ENCODE results near the gene ITGB4.

ITGB4 gene

DNA sequence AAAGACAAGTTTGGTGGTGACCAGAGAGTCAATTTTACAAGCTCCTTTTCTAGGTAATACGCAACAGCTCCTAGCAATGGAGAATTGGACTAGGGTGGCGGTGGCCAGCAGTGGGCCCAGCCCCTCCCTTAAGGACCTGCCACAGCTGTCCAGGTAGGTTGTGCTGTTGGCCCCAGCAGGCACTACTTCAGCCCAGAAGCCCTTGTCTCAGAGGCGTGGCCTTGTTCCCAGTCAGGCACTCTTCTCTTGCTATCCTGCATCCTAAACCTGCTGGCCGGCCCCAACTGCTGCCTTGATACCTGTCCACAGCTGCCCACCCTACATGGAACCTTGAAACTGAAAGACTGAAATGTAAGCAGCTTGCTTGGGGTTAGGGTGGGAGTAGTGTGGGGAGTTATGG is 44.7 kb downstream of the ITGB4 start:
- in situ Hi-C loops (cut with MboI; ENCODE audit: low sequenced_read_pairs), result loop anchor here (25.0 kb wide), 2 partner anchors 221 to 521 kb away; partner anchors contain the start of genes ACOX1 and TEN1

DNA sequence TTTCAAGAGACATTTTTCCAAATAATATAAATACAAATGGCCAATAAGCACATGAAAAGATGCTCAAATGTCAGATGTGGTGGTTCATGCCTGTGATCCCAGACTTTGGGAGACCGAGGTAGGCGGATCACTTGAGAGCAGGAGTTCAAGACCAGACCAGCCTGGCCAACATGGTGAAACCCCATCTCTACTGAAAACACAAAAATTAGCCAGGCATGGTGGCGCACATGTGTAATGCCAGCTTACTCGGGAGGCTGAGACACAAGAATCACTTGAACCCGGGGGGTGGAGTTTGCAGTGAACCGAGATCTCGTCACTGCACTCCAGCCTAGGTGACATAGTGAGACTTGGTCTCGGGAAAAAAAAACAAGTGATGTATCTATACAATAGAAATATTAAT is 46.6 kb downstream of the ITGB4 start:
- in situ Hi-C loops (cut with MboI; ENCODE audit: low sequenced_read_pairs), result loop anchor here (25.0 kb wide), 2 partner anchors 219 to 519 kb away; partner anchors contain the start of genes ACOX1 and TEN1

DNA sequence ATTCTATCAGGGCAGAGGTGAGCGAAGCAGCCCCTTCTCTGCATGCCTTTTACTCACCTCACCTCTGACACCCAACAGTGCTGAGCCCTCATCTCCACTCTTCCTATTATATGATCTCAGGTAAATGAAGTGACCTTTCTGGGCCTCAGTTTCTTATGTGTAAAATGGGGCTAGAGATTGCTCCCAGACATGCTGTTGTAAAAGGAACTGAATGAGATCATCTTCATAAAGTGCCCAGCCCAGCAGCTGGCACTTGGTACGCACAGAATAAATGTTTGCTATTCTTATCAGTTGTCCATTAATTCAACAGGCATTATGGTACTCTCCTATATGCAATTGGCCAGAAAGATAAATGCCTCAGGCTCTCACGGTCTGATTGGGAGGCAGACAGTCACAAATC is 48.3 kb downstream of the ITGB4 start:
- in situ Hi-C loops (cut with MboI; ENCODE audit: low sequenced_read_pairs), result loop anchor here (25.0 kb wide), 2 partner anchors 218 to 518 kb away; partner anchors contain the start of genes ACOX1 and TEN1

DNA sequence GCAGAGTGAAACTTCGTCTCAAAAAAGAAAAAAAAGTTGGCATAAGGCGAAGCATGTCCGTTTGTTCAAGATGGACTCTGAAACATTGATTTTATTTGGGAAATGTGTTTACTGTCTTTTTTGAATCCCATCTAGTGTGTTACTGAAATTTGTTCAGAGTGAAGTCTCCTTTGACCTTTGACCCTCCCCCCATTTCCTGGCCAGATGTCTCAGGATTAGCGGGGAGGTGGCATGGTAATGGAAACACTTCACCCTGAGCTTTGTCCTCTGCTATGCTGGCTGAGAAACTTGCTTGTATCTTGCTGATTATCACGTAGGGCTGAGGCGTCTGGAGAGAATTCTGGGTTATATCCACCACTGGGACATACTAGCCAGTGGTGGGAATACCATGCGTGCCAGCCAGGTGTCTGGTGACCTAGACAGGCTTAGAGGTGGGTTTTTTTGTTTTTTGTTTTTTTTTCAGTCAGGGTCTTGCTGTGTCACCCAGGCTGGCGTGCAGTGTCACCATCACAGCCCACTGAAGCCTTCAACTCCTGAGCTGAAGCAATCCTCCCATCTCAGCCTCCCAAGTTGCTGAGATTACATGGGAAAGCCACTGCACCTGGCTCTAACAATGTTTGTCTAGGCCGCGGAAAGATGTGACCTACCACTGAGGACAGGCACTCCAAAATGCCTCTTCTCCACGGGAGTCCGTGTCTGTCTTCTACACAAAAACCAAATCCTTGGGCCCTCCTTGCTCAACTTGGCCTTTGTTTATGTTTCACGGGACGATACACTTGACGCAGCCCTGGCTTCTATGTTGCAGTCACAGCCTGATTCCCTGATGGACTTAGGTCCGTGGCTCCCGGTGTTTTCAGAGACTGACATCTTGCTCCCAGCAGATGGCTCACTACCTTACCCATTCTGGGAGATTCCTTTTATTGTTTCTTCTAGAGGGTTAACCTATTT is 50.3 kb downstream of the ITGB4 start:
- in situ Hi-C loops (cut with MboI; ENCODE audit: low sequenced_read_pairs), result loop anchor here (25.0 kb wide), 2 partner anchors 216 to 516 kb away; partner anchors contain the start of genes ACOX1 and TEN1

DNA sequence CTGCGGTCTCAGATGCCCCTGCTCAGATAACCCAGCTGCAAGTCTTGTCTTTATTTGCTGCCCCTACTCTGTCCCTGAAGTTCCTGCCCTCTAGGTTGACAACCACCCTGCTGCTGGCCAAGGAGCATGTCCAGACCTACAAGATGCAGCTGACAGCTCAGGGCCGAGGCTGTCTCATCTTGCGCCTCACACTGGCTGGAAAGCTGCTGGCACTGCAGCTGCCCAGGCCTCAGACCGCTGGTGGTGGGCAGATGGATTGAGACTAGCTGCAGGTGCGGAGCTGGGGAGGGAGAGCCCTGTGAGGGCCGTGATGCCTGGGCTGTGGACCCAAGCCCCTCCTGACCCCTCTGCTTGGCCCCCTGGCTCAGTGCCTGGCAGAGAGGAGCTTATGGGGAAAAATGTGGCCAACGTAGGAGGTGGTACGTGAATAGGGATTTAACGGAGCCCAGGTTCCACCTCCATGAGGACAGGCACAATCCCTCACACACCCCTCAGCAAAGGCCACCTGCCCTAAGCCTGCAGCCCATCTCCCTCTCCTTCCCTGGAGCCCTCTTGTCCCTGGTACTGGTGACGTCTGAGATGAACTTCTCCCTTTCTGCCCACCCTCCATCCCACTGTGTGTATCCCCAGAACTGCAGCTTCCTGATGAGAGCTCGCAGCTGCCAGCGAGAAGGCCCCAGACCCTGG is 52.0 kb downstream of the ITGB4 start:
- in situ Hi-C loops (cut with MboI; ENCODE audit: low sequenced_read_pairs), result loop anchor here (25.0 kb wide), 2 partner anchors 214 to 514 kb away; partner anchors contain the start of genes ACOX1 and TEN1

- in situ Hi-C loops (cut with MboI; ENCODE audit: low sequenced_read_pairs), result loop anchor here (25.0 kb wide), 2 partner anchors 213 to 513 kb away; partner anchors contain the start of genes ACOX1 and TEN1
These were observed 52.7 kb downstream of the ITGB4 start for GRCh38 chr17:75773808-75774470.

DNA sequence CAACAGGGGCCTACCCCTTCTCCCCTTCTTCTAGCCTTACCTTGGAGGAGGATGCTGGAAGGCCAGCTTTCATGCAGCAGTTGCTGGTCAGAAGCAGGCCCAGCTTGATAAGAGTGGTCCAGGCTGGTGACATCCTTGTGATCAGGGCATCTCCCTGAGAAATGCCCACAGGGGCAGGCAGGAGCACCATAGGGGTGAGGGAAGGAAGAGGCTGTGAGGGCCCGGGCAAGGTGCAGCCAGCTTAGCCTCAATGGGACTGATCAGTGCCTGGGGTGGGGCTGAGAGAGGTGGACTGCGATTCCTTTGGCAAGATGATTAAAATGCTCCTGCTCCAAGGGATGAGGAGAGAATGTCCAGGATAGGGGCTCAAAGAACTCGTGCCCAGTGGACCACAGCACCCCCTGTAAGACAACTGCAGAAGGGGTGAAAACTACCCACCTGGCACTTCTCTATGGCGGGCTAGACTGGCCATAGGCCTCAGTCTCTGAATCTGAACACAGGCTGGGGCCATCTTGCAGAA is 53.3 kb downstream of the ITGB4 start:
- in situ Hi-C loops (cut with MboI; ENCODE audit: low sequenced_read_pairs), result loop anchor here (25.0 kb wide), 2 partner anchors 213 to 513 kb away; partner anchors contain the start of genes ACOX1 and TEN1

- in situ Hi-C loops (cut with MboI; ENCODE audit: low sequenced_read_pairs), result loop anchor here (25.0 kb wide), 3 partner anchors 112 to 512 kb away; partner anchors contain the start of genes ACOX1, TEN1, TRIM47 and TRIM65
These were observed 53.9 kb downstream of the ITGB4 start for GRCh38 chr17:75774991-75775668.

- in situ Hi-C loops (cut with MboI; ENCODE audit: low sequenced_read_pairs), result loop anchor here (25.0 kb wide), 1 partner anchor 111 kb away; the partner anchor contains the start of genes TRIM47 and TRIM65
These were observed 55.4 kb downstream of the ITGB4 start for GRCh38 chr17:75776386-75777295.

DNA sequence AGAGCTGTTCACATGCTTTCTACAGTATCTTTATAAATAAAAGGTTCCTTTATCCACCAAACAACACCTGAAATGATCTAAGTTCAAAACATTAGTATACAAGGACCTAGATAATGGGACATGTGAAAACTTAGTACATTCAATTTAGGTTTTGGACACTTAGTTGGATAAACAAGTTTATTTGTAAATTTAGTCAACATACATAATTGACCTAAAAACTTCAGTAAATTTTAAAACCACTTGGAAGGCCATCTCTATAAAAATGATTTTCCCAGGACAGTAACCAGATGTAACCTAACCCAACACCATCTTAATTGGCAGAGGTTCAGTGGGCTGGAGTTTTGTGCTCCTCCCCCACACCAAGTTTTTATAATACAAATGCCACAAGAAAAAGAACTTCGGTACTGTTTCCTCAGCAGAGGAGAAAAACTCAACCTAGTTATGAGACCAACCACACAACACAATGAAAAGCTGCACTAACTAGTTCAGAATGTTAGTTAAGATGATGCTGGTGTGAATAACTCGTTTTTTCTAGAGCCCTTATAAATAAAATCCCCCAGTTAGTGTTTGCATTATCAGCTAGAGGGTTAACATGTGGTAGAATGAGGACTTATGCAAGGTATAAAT is 56.1 kb downstream of the ITGB4 start:
- in situ Hi-C loops (cut with MboI; ENCODE audit: low sequenced_read_pairs), result loop anchor here (25.0 kb wide), 1 partner anchor 110 kb away; the partner anchor contains the start of genes TRIM47 and TRIM65

DNA sequence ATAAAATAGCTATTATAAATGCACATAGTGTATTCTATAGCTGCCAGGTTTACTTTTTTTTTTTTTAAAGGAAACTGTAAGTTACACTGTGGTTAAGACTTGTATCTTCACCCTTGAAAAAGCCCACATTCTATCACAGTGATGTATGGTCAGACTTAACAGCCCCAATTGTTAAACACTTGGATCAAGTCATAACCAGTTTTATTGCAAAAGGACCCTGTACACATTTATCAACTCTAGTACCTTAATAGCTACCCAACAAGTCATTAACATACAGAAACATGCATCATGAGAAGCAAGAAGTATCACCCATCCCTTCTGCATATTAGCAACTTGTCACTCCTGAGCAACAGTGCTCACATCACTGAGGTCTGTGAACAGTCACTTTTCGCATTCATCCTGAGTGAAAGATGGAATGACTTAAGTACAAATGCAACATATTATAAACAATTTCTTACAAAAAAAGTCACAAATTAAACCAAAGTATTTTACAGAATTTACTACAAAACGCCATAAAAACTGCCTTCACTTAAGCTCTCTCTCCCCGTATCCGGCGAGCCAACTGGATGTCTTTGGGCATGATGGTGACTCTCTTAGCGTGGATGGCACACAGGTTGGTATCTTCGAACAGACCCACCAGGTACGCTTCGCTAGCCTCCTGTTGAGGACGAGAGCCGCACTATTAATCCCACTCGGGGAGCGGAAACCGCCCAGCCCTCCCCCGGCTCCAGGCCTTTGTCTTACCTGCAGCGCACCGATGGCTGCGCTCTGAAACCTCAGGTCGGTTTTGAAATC is 57.0 kb downstream of the ITGB4 start:
- in situ Hi-C loops (cut with MboI; ENCODE audit: low sequenced_read_pairs), result loop anchor here (25.0 kb wide), 1 partner anchor 109 kb away; the partner anchor contains the start of genes TRIM47 and TRIM65

- in situ Hi-C loops (cut with MboI; ENCODE audit: low sequenced_read_pairs), result loop anchor here (25.0 kb wide), 1 partner anchor 108 kb away; the partner anchor contains the start of genes TRIM47 and TRIM65
These were observed 57.6 kb downstream of the ITGB4 start for GRCh38 chr17:75778861-75779249.

DNA sequence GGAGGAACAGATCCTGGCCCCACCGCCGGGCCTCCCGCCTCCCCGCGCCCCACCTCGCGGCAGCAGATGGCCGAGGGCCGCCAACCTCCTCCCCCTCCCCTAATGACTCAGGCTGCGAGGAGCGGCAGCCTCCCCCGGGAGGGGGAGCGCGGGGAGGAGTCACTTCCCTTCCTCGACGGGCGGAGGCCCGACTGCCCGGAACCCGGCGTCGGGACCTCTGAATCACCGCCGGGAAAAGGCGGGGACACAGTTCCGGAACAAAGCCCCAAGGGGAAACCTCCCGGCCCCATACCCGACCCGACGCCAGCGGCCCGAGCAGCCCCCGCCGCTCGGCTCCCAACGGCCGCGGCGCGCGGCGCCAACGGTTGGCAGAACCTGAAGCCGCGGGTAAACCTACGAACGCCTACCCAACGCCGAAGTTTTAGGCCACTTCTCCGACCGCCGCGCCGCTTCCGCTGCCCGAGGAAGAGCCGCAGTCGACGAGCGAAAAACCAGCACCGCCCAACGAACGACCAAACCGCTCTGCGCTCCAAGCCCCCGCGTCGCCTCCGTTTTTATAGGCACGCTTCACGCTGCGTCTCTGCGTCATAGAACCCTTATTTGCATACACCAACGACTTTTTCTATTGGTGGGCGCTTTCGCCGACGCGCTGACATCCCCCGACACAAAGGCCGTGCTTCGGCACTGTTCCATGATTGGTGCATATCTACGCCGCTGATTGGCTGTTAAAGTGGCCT is 58.2 kb downstream of the ITGB4 start:
- in situ Hi-C loops (cut with MboI; ENCODE audit: low sequenced_read_pairs), result loop anchor here (25.0 kb wide), 1 partner anchor 108 kb away; the partner anchor contains the start of genes TRIM47 and TRIM65

- in situ Hi-C loops (cut with MboI; ENCODE audit: low sequenced_read_pairs), result loop anchor here (25.0 kb wide), 1 partner anchor 107 kb away; the partner anchor contains the start of genes TRIM47 and TRIM65
These were observed 59.0 kb downstream of the ITGB4 start for GRCh38 chr17:75779987-75780889.

Measured in HL-60/S4 treated with retinoic acid at 250 ng/mL for 4 days and 3 days (cell line).